Measurements from ENCODE around the gene BICRA.

- no peak for TF ChIP-seq CTCF (IDR thresholded peaks at IDR 0.05)
- peak; percentile 47 to 87 (median 57) for TF ChIP-seq POLR2AphosphoS5 (IDR thresholded peaks at IDR 0.05)
- TF ChIP-seq POLR2A (IDR thresholded peaks at IDR 0.05): peak; percentile 44
Measured at GRCh38 chr19:47600246-47601179, 8.4 kb upstream of the BICRA start.
